ENCODE measurements around the gene LAMTOR5.

The LAMTOR5 gene

DNA sequence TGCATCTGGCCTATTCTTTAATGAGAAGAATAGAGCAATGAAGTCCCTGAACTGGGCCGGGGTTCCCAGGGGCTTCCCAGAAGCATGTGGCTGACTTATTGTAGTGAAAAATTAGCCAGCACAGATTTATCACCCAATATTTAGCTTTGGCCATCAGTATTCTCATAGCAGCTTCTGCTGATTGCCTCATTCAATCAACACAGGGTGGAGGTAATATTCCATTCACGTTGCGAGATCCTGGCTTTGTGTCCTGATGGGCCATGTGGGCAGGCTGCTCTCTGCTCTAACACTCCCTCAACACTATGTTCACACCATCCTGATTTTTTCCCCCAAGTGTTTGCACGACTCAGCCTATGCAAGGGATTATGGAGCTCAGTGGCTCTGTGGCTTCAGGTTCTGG, 21.5 kb upstream of the LAMTOR5 start:
- TF ChIP-seq FOXP2 (optimal IDR thresholded peaks at IDR 0.05; ENCODE audit: borderline replicate concordance, extremely low read depth, extremely low read length, insufficient read depth): no peak
- TF ChIP-seq SIN3A (IDR thresholded peaks at IDR 0.05; ENCODE audit: borderline replicate concordance, insufficient read depth, low read length): no peak
- no peak for TF ChIP-seq POLR2AphosphoS5 (IDR thresholded peaks at IDR 0.05; ENCODE audit: low read depth, low read length)
- TF ChIP-seq, protein P1, sequence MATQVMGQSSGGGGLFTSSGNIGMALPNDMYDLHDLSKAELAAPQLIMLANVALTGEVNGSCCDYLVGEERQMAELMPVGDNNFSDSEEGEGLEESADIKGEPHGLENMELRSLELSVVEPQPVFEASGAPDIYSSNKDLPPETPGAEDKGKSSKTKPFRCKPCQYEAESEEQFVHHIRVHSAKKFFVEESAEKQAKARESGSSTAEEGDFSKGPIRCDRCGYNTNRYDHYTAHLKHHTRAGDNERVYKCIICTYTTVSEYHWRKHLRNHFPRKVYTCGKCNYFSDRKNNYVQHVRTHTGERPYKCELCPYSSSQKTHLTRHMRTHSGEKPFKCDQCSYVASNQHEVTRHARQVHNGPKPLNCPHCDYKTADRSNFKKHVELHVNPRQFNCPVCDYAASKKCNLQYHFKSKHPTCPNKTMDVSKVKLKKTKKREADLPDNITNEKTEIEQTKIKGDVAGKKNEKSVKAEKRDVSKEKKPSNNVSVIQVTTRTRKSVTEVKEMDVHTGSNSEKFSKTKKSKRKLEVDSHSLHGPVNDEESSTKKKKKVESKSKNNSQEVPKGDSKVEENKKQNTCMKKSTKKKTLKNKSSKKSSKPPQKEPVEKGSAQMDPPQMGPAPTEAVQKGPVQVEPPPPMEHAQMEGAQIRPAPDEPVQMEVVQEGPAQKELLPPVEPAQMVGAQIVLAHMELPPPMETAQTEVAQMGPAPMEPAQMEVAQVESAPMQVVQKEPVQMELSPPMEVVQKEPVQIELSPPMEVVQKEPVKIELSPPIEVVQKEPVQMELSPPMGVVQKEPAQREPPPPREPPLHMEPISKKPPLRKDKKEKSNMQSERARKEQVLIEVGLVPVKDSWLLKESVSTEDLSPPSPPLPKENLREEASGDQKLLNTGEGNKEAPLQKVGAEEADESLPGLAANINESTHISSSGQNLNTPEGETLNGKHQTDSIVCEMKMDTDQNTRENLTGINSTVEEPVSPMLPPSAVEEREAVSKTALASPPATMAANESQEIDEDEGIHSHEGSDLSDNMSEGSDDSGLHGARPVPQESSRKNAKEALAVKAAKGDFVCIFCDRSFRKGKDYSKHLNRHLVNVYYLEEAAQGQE (IDR thresholded peaks at IDR 0.05; ENCODE audit: insufficient read depth in 1 of 2, low read depth in 2 of 2, low read length in 2 of 2): no peak
- TF ChIP-seq TAF1 (IDR thresholded peaks at IDR 0.05; ENCODE audit: borderline replicate concordance, insufficient read depth, low read length): no peak

DNA sequence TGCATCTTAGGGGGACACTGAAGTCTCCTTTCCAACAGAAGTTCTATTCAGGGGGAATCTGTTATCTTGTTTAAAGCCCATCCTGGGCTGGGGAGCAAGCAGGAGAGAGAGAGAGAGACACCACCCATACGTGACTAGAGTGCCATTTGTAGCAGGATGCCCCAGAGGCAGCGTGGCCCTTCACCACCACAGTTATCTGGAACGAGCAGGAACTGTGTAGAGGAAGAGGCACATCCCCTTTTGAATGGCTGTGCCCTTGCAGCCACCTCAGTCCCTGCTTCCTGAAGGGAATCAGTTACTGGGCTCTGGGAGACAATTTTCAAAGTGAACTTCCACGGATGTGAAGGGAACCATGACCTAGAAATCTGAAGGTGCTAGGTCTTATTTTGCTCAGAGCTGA, 19.4 kb upstream of the LAMTOR5 start:
- TF ChIP-seq TAF1 (IDR thresholded peaks at IDR 0.05; ENCODE audit: borderline replicate concordance, insufficient read depth, low read length) (no peak), SIN3A (IDR thresholded peaks at IDR 0.05; ENCODE audit: borderline replicate concordance, insufficient read depth, low read length) (no peak), FOXP2 (optimal IDR thresholded peaks at IDR 0.05; ENCODE audit: borderline replicate concordance, extremely low read depth, extremely low read length, insufficient read depth) (no peak), POLR2AphosphoS5 (IDR thresholded peaks at IDR 0.05; ENCODE audit: low read depth, low read length) (no peak)
- TF ChIP-seq, protein P1 (IDR thresholded peaks at IDR 0.05; ENCODE audit: insufficient read depth in 1 of 2, low read depth in 2 of 2, low read length in 2 of 2): no peak

DNA sequence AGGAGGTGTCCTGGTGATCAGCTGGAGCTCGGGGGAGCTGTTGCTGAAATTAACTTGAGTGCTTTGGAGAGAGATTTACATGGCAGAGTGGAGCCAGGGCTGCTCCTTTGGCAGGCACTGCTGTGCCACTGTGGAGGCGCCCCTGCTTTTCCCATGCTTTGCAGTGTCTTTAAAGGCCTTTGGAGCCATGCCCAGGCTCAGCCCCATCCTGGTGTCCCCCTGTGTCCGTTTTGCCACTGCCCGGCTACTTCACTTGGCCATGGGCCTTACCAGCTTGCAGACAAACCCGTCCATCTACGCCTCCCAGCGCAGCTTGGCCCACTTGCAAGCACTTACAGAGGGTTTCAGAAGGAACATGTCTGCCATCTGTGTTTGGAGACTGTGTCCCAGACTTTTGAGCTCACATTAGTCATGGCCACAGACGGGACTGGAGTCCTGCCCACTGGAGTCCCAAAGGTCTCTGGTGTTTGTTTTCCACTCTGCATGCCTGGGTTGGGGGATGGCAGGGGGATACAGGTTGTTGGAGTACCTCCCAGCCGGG, 18.2 kb upstream of the LAMTOR5 start:
- TF ChIP-seq, protein P1 (IDR thresholded peaks at IDR 0.05; ENCODE audit: insufficient read depth in 1 of 2, low read depth in 2 of 2, low read length in 2 of 2): no peak
- TF ChIP-seq FOXP2 (optimal IDR thresholded peaks at IDR 0.05; ENCODE audit: borderline replicate concordance, extremely low read depth, extremely low read length, insufficient read depth) (no peak), SIN3A (IDR thresholded peaks at IDR 0.05; ENCODE audit: borderline replicate concordance, insufficient read depth, low read length) (no peak), POLR2AphosphoS5 (IDR thresholded peaks at IDR 0.05; ENCODE audit: low read depth, low read length) (no peak), TAF1 (IDR thresholded peaks at IDR 0.05; ENCODE audit: borderline replicate concordance, insufficient read depth, low read length) (no peak)

DNA sequence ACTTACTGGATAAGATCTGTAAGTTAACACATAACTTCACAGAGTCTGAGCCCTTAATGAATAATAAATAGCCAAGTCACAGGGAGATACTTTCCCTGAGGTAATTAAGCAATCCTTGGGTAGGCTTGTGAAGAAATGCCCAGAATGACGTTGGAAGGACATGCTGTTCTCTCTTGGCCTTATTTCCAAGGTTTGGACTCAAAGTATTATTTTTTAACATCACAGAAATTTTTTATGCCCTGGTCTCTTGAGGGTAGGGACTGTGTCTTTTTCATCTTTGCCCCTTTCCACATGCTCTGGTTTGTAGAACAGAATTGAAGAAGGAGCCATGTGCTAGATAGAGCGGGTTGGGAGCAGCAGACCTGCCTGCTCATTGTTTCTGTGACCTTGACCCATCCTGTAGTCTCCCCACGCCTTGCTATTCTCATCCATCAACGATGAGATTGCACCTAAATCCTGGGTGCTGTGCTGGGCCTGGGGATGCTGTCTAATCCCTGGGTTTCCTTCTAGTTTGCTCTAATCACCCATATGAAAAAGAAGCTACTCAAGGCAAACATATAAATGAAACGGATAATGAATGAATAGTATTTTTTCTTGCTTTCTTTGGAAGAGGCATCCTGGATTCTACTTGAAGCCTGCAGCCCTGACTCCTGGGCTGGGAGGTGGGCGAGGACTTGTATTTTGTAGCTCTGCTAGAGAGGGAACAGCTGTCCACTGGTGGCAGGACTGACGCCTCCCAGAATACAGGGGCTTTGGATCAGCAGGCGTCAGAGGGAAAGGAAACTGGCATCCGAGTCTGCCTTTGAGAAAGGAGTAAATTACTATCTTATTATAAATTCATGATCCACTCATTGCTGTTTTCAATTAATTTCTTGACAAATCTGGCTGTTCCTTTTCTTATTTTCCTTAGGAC, 17.5 kb upstream of the LAMTOR5 start:
- TF ChIP-seq POLR2AphosphoS5 (IDR thresholded peaks at IDR 0.05; ENCODE audit: low read depth, low read length) (no peak), FOXP2 (optimal IDR thresholded peaks at IDR 0.05; ENCODE audit: borderline replicate concordance, extremely low read depth, extremely low read length, insufficient read depth) (no peak), TAF1 (IDR thresholded peaks at IDR 0.05; ENCODE audit: borderline replicate concordance, insufficient read depth, low read length) (no peak), SIN3A (IDR thresholded peaks at IDR 0.05; ENCODE audit: borderline replicate concordance, insufficient read depth, low read length) (no peak)
- TF ChIP-seq, protein P1 (IDR thresholded peaks at IDR 0.05; ENCODE audit: insufficient read depth in 1 of 2, low read depth in 2 of 2, low read length in 2 of 2): no peak
